SK-N-SH (cell line): ENCODE measurements around the gene INAFM2. TPM values are rescaled to one million over a fixed set of nuclear protein-coding genes. Genes with fewer than 3 reads are reported as not detected.
A peak's percentile ranks its signal among the peaks of the same experiment; 100 is the strongest.

Experiments
- CTCF ChIA-PET: fragments of 300-600, 350-600 bp; formaldehyde crosslinking; extraction: SDS; loops from one replicate; lab custom pipeline; 2021; lab: Yijun Ruan, JAX
- POLR2A ChIA-PET: fragments of 350-600 bp; sonication (Branson Sonifier 250); formaldehyde crosslinking; extraction: SDS; loops from one replicate; lab custom pipeline; 2020; ENCODE audit warnings: antibody characterized with exemption, inconsistent platforms; lab: Yijun Ruan, JAX
- DNase-seq: peaks from one replicate; pipeline ENCODE4 v3.0.0; 2012
- H2AFZ ChIP-seq: fragments of 200-600 bp; sonication (generic); 2 replicates; pipeline ENCODE4 v1.8.1; 2016; ENCODE audit warnings: antibody characterized with exemption, mild to moderate bottlenecking, low read depth
- H3F3A ChIP-seq: fragments of 200-600 bp; sonication (generic); replicated peaks from 2 replicates; pipeline ENCODE3; 2016; ENCODE audit warnings: antibody characterized with exemption, mild to moderate bottlenecking; ENCODE audit not compliant: insufficient read depth
- H3K27ac ChIP-seq, 2 experiments: fragments of 200-500 bp in 1 of 2; fragments of 200-600 bp in 1 of 2; sonication (Bioruptor generic) in 1 of 2; sonication (generic), shearing (Covaris generic) in 1 of 2; 2 replicates each; pipeline versions ENCODE4 v1.5.1 to v1.6.1; 2014 to 2016; ENCODE audit warnings: low read depth in 2 of 2, inconsistent platforms in 1 of 2, low read length in 1 of 2, mild to moderate bottlenecking in 1 of 2, mixed read lengths in 1 of 2
- H3K27me3 ChIP-seq: fragments of 200-600 bp; sonication (generic), shearing (Covaris generic); 2 replicates; pipeline ENCODE4 v1.6.1; 2016; ENCODE audit warnings: mixed run types; ENCODE audit not compliant: insufficient read depth
- H3K36me3 ChIP-seq, 2 experiments: fragments of 200-500 bp in 1 of 2; fragments of 200-600 bp in 1 of 2; sonication (Bioruptor generic) in 1 of 2; sonication (generic) in 1 of 2; replicated peaks in 1 of 2; 2 replicates each; pipeline versions ENCODE3 to v1.5.1; 2014 to 2016; ENCODE audit warnings: low read length in 1 of 2, mild to moderate bottlenecking in 1 of 2; ENCODE audit not compliant: insufficient read depth in 2 of 2, control insufficient read depth in 1 of 2
- H3K4me1 ChIP-seq, 2 experiments: fragments of 200-500 bp in 1 of 2; fragments of 200-600 bp in 1 of 2; sonication (Bioruptor generic) in 1 of 2; sonication (generic), shearing (Covaris generic) in 1 of 2; 2 replicates each; pipeline versions ENCODE4 v1.5.1 to v1.6.1; 2014 to 2016; ENCODE audit warnings: low read depth in 1 of 2, low read length in 1 of 2, mixed run types in 1 of 2; ENCODE audit not compliant: insufficient read depth in 2 of 2, control insufficient read depth in 1 of 2
- H3K4me2 ChIP-seq: fragments of 200-600 bp; sonication (generic), shearing (Covaris generic); 2 replicates; pipeline ENCODE4 v1.6.1; 2017; ENCODE audit warnings: mixed run types
- H3K4me3 ChIP-seq, 2 experiments: fragments of 200-500 bp in 1 of 2; fragments of 200-600 bp in 1 of 2; sonication (Bioruptor generic) in 1 of 2; sonication (generic), shearing (Covaris generic) in 1 of 2; 2 replicates each; pipeline versions ENCODE4 v1.5.1 to v1.8.1; 2014 to 2016; ENCODE audit warnings: low read depth in 2 of 2, inconsistent platforms in 1 of 2, low read length in 1 of 2, mild to moderate bottlenecking in 1 of 2, mixed read lengths in 1 of 2, moderate library complexity in 1 of 2
- H3K79me2 ChIP-seq: fragments of 200-600 bp; sonication (generic); 2 replicates; pipeline ENCODE4 v1.8.1; 2017; ENCODE audit warnings: mild to moderate bottlenecking; ENCODE audit not compliant: insufficient read depth
- H3K9ac ChIP-seq: fragments of 200-600 bp; sonication (generic); 2 replicates; pipeline ENCODE4 v1.6.1; 2017; ENCODE audit warnings: mixed run types
- H3K9me2 ChIP-seq: fragments of 200-600 bp; sonication (generic); 2 replicates; pipeline ENCODE4 v1.6.1; 2017; ENCODE audit warnings: mixed run types
- H3K9me3 ChIP-seq: fragments of 200-600 bp; sonication (generic); 2 replicates; pipeline ENCODE4 v1.6.1; 2017; ENCODE audit warnings: mixed run types, mild to moderate bottlenecking, moderate library complexity
- H4K20me1 ChIP-seq: fragments of 200-600 bp; sonication (generic); 2 replicates; pipeline ENCODE4 v1.6.1; 2017; ENCODE audit warnings: mild to moderate bottlenecking, mixed run types; ENCODE audit not compliant: insufficient read depth
- CHD2 ChIP-seq: fragments of 150-350 bp; IDR thresholded peaks from 2 replicates; pipeline ENCODE4 v1.6.1; 2018; ENCODE audit warnings: low read length; ENCODE audit not compliant: partially characterized antibody
- ELF1 ChIP-seq: IDR thresholded peaks from 2 replicates; pipeline ENCODE4 v1.4.0; 2012
- EP300 ChIP-seq, 2 experiments: IDR thresholded peaks; 2 replicates each; pipeline versions ENCODE4 v1.4.0 to v1.6.1; 2012; ENCODE audit warnings: borderline replicate concordance in 1 of 2, low read depth in 1 of 2, low read length in 1 of 2
- FOXM1 ChIP-seq: IDR thresholded peaks from 2 replicates; pipeline ENCODE4 v1.4.0; 2012; ENCODE audit warnings: low read depth, mild to moderate bottlenecking
- GABPA ChIP-seq: IDR thresholded peaks from 2 replicates; pipeline ENCODE4 v1.4.0; 2012; ENCODE audit warnings: low read depth, mild to moderate bottlenecking
- JUND ChIP-seq: IDR thresholded peaks from 2 replicates; pipeline ENCODE4 v1.4.0; 2012
- MEF2A ChIP-seq: IDR thresholded peaks from 2 replicates; pipeline ENCODE4 v1.4.0; 2012; ENCODE audit warnings: low read depth, borderline replicate concordance
- MXI1 ChIP-seq: IDR thresholded peaks from 2 replicates; pipeline ENCODE4 v1.6.1; 2012; ENCODE audit warnings: mild to moderate bottlenecking, low read depth, low read length, improper control_type of control experiment
- NFIC ChIP-seq: IDR thresholded peaks from 2 replicates; pipeline ENCODE4 v1.4.0; 2012; ENCODE audit warnings: borderline replicate concordance
- POLR2AphosphoS5 ChIP-seq: IDR thresholded peaks from 2 replicates; pipeline ENCODE4 v1.6.1; 2012; ENCODE audit warnings: low read depth, low read length
- RAD21 ChIP-seq: IDR thresholded peaks from 2 replicates; pipeline ENCODE4 v1.6.1; 2012; ENCODE audit warnings: mild to moderate bottlenecking, low read length
- RCOR1 ChIP-seq: fragments of 150-350 bp; IDR thresholded peaks from 2 replicates; pipeline ENCODE4 v1.6.1; 2017; ENCODE audit warnings: antibody characterized with exemption, low read length
- SIN3A ChIP-seq: IDR thresholded peaks from 2 replicates; pipeline ENCODE4 v1.6.1; 2012; ENCODE audit warnings: low read depth, mild to moderate bottlenecking, low read length, moderate library complexity, borderline replicate concordance
- SMC3 ChIP-seq: IDR thresholded peaks from 2 replicates; pipeline ENCODE4 v1.6.1; 2012; ENCODE audit warnings: low read depth, low read length, improper control_type of control experiment
- TCF12 ChIP-seq: IDR thresholded peaks from 2 replicates; pipeline ENCODE4 v1.4.0; 2012
- YY1 ChIP-seq: IDR thresholded peaks from 2 replicates; pipeline ENCODE4 v1.4.0; 2012; ENCODE audit warnings: low read depth, mild to moderate bottlenecking
- WGBS: methylation state at CpG from one replicate; pipeline ENCODE4 v1.1.6; 2017; ENCODE audit warnings: low lambda C conversion rate; 5-methylcytosine and 5-hydroxymethylcytosine counted together
- polyA plus RNA-seq, 3 experiments: library from polyadenylated mRNA; depleted of rRNA; stranded (reverse); fragments of >200 nt; gene quantifications; 2 replicates each; pipeline ENCODE4 v1.2.3, GENCODE V29; 2012
- TF ChIP-seq, protein P1 (sequence below): fragments of 150-350 bp; IDR thresholded peaks from 2 replicates; pipeline ENCODE4 v1.6.1; 2017; ENCODE audit warnings: antibody characterized with exemption, low read length, low read depth, borderline replicate concordance
- TF ChIP-seq, protein P2 (sequence below): fragments of 200-600 bp; sonication (generic); IDR thresholded peaks from 2 replicates; pipeline ENCODE4 v1.6.1; 2017; ENCODE audit warnings: antibody characterized with exemption, mild to moderate bottlenecking, moderate library complexity
- TF ChIP-seq, protein P3 (sequence below): IDR thresholded peaks from 2 replicates; pipeline ENCODE4 v1.4.0; 2012; ENCODE audit warnings: low read depth, borderline replicate concordance
- TF ChIP-seq, protein P4 (sequence below): IDR thresholded peaks from 2 replicates; pipeline ENCODE4 v1.4.0; 2012; ENCODE audit warnings: low read depth, borderline replicate concordance
- TF ChIP-seq, protein P5 (sequence below): IDR thresholded peaks from 2 replicates; pipeline ENCODE4; 2012
- TF ChIP-seq, protein P6 (sequence below): fragments of 150-350 bp; IDR thresholded peaks from 2 replicates; pipeline ENCODE4 v1.6.1; 2016; ENCODE audit warnings: mild to moderate bottlenecking, low read depth, low read length
- TF ChIP-seq, protein P7 (sequence below): IDR thresholded peaks from 2 replicates; pipeline ENCODE4 v1.4.0; 2012; ENCODE audit warnings: low read depth

Gene INAFM2
- 7.8 and 9.8 TPM in 2 replicates for polyA plus RNA-seq (2012; rRNA removed)
- 10.2 and 10.7 TPM in 2 replicates for polyA plus RNA-seq (2012; cell fraction: cytosol; rRNA removed)
- polyA plus RNA-seq (2012; cell fraction: nucleus; rRNA removed) = 8.0 and 11.1 TPM in 2 replicates

DNA sequence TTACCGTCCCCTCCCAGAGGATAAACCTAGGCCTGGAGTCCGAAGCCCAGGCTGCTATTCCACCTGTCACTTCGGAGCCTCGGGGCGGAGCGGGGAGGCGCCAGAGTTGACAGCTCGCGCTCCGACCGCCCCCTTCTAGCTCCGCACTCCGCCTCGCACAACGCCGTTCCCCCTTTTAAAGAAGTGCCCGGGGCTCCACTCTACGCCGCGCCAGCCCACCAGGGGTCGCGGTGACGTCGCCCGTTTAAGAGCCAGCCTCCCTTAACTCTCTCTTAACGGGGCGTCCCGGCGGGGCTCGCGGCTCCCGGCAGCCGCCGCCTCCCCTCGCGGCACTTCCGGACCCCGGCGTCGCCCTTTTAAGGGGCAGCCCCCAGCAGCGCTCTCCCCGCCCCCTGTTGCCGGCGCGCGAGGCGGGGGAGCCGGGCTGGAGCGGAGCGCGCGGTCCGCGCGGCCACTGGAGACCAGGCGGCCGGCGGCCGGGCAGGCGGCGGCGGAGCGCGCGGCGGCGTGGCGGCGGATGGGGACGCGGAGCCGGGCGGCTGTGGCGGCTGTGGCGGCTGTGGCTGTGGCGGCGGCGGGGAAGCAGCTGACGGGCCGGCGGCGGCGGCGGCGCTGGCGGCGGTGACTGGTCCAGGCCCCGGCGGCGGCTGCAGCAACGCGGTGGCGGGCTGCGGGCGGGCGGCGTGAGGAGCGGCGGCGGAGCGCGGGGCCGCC lies at the start of gene INAFM2:
Gene INAFM2 (plus strand): TSS at position 454 of the 714 bp plus-strand sequence. CDS start 364 bp downstream, outside the sequence.
- Histone ChIP-seq H3K9ac (peak within 1 kb of the TSS; percentile 72), H3F3A (peaks cover 6% of the 10 kb centered on the region)
- TF ChIP-seq ELF1 (peak; percentile 91), MEF2A (no peak), JUND (peak; percentile 23; the same call in 1 of the 2 replicates), CHD2 (peak; percentile 33), FOXM1 (no peak), TCF12 (peak; percentile 8; the same call in 1 of the 2 replicates), GABPA (0 out of 2 replicates have a peak, but pooled peaks have one; percentile 21), RAD21 (peak; percentile 20), SIN3A (peak; percentile 76; the same call in 1 of the 2 replicates), YY1 (0 out of 2 replicates have a peak, but pooled peaks have one; percentile 35), POLR2AphosphoS5 (no peak), RCOR1 (no peak), NFIC (peak; percentile 5; the same call in 1 of the 2 replicates), EP300 (IDR thresholded peaks at IDR 0.05; ENCODE audit: borderline replicate concordance in 1 of 2, low read depth in 1 of 2, low read length in 1 of 2) (no peak), SMC3 (no peak; the same call in 1 of the 2 replicates), MXI1 (peak; percentile 79; the same call in 1 of the 2 replicates)
- TF ChIP-seq, protein P1, sequence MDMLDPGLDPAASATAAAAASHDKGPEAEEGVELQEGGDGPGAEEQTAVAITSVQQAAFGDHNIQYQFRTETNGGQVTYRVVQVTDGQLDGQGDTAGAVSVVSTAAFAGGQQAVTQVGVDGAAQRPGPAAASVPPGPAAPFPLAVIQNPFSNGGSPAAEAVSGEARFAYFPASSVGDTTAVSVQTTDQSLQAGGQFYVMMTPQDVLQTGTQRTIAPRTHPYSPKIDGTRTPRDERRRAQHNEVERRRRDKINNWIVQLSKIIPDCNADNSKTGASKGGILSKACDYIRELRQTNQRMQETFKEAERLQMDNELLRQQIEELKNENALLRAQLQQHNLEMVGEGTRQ = no peak
- TF ChIP-seq, protein P2, sequence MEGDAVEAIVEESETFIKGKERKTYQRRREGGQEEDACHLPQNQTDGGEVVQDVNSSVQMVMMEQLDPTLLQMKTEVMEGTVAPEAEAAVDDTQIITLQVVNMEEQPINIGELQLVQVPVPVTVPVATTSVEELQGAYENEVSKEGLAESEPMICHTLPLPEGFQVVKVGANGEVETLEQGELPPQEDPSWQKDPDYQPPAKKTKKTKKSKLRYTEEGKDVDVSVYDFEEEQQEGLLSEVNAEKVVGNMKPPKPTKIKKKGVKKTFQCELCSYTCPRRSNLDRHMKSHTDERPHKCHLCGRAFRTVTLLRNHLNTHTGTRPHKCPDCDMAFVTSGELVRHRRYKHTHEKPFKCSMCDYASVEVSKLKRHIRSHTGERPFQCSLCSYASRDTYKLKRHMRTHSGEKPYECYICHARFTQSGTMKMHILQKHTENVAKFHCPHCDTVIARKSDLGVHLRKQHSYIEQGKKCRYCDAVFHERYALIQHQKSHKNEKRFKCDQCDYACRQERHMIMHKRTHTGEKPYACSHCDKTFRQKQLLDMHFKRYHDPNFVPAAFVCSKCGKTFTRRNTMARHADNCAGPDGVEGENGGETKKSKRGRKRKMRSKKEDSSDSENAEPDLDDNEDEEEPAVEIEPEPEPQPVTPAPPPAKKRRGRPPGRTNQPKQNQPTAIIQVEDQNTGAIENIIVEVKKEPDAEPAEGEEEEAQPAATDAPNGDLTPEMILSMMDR = peak; percentile 60
- TF ChIP-seq, protein P3, sequence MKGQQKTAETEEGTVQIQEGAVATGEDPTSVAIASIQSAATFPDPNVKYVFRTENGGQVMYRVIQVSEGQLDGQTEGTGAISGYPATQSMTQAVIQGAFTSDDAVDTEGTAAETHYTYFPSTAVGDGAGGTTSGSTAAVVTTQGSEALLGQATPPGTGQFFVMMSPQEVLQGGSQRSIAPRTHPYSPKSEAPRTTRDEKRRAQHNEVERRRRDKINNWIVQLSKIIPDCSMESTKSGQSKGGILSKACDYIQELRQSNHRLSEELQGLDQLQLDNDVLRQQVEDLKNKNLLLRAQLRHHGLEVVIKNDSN = no peak
- TF ChIP-seq, protein P4, sequence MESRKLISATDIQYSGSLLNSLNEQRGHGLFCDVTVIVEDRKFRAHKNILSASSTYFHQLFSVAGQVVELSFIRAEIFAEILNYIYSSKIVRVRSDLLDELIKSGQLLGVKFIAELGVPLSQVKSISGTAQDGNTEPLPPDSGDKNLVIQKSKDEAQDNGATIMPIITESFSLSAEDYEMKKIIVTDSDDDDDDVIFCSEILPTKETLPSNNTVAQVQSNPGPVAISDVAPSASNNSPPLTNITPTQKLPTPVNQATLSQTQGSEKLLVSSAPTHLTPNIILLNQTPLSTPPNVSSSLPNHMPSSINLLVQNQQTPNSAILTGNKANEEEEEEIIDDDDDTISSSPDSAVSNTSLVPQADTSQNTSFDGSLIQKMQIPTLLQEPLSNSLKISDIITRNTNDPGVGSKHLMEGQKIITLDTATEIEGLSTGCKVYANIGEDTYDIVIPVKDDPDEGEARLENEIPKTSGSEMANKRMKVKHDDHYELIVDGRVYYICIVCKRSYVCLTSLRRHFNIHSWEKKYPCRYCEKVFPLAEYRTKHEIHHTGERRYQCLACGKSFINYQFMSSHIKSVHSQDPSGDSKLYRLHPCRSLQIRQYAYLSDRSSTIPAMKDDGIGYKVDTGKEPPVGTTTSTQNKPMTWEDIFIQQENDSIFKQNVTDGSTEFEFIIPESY = no peak
- TF ChIP-seq, protein P5, sequence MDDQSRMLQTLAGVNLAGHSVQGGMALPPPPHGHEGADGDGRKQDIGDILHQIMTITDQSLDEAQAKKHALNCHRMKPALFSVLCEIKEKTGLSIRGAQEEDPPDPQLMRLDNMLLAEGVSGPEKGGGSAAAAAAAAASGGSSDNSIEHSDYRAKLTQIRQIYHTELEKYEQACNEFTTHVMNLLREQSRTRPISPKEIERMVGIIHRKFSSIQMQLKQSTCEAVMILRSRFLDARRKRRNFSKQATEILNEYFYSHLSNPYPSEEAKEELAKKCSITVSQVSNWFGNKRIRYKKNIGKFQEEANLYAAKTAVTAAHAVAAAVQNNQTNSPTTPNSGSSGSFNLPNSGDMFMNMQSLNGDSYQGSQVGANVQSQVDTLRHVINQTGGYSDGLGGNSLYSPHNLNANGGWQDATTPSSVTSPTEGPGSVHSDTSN = peak; percentile 67
- TF ChIP-seq, protein P6, sequence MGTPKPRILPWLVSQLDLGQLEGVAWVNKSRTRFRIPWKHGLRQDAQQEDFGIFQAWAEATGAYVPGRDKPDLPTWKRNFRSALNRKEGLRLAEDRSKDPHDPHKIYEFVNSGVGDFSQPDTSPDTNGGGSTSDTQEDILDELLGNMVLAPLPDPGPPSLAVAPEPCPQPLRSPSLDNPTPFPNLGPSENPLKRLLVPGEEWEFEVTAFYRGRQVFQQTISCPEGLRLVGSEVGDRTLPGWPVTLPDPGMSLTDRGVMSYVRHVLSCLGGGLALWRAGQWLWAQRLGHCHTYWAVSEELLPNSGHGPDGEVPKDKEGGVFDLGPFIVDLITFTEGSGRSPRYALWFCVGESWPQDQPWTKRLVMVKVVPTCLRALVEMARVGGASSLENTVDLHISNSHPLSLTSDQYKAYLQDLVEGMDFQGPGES = no peak
- TF ChIP-seq, protein P7, sequence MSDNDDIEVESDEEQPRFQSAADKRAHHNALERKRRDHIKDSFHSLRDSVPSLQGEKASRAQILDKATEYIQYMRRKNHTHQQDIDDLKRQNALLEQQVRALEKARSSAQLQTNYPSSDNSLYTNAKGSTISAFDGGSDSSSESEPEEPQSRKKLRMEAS = peak; percentile 88
- TF ChIP-seq, all 33 proteins: peak for 13
- no peaks in the 10 kb centered on the region for H4K20me1 ChIP-seq
- H3K9me3 ChIP-seq = no peaks in the 10 kb centered on the region
- no peak within 1 kb of the TSS for H2AFZ ChIP-seq
- ChIA-PET CTCF (interaction anchor here (0.6 to 70.6 kb wide), 10 partner anchors 9 to 283 kb away, joined by 3 to 2194 read pairs (median 6); partner anchors contain the start of genes ANKRD63, CCDC9B, DISP2 and INAFM2), POLR2A (interaction anchor here (0.6 to 1.7 kb wide), 4 partner anchors 12 to 73 kb away, joined by 3 to 5 read pairs (median 3); partner anchors contain the start of gene CCDC9B)
- 0% methylated on average over 6 of the region's 103 CpGs for WGBS
- H3K27me3 ChIP-seq = no peaks in the 10 kb centered on the region
- peak within 1 kb of the TSS; percentile 94 for H3K4me2 ChIP-seq
- peak; percentile 98 for DNase-seq
- peaks cover 0 to 4% of the 10 kb centered on the region in 2 experiments for H3K36me3 ChIP-seq
- H3K79me2 ChIP-seq = peaks cover 15% of the 10 kb centered on the region; the same call in 1 of the 2 replicates
- H3K27ac ChIP-seq = peak within 1 kb of the TSS in 1 of 2 experiments; percentile 43; a peak in 1 of 4 replicates
- H3K9me2 ChIP-seq = no peaks in the 10 kb centered on the region
- H3K4me3 ChIP-seq = peak within 1 kb of the TSS; percentile 70 to 73
- peaks cover 20 to 23% of the 10 kb centered on the region in 2 experiments; a peak in 3 of 4 replicates for H3K4me1 ChIP-seq
